Smooth muscle cell (in vitro differentiated cells): ENCODE results near the gene PLK3. TPM values are rescaled to one million over a fixed set of nuclear protein-coding genes. Genes with fewer than 3 reads are reported as not detected.

Source experiments
- DNase-seq: peaks from one replicate; lab custom pipeline; 2025; ENCODE audit not compliant: unreplicated experiment; lab: John Stamatoyannopoulos, UW
- H2AFZ ChIP-seq: fragments of 200-600 bp; sonication (generic); 2 replicates; pipeline ENCODE4 v1.6.0; 2016; ENCODE audit warnings: antibody characterized with exemption, low read depth, mild to moderate bottlenecking
- H3F3A ChIP-seq: fragments of 200-600 bp; sonication (generic); 2 replicates; pipeline ENCODE4 v1.6.0; 2017; ENCODE audit warnings: antibody characterized with exemption, low read depth
- H3K27ac ChIP-seq: fragments of 200-600 bp; sonication (generic); 2 replicates; pipeline ENCODE4 v1.5.1; 2016; ENCODE audit warnings: low read depth, mild to moderate bottlenecking
- H3K27me3 ChIP-seq: fragments of 200-600 bp; sonication (generic); 2 replicates; pipeline ENCODE4 v1.6.1; 2016; ENCODE audit warnings: low read depth, mild to moderate bottlenecking
- H3K36me3 ChIP-seq: fragments of 200-600 bp; sonication (generic); 2 replicates; pipeline ENCODE4 v1.5.1; 2016; ENCODE audit warnings: low read depth
- H3K4me1 ChIP-seq: fragments of 200-600 bp; sonication (generic); 2 replicates; pipeline ENCODE4 v1.5.1; 2016; ENCODE audit warnings: low read depth
- H3K4me2 ChIP-seq: fragments of 200-600 bp; sonication (generic); 2 replicates; pipeline ENCODE4 v1.6.0; 2016; ENCODE audit warnings: mild to moderate bottlenecking
- H3K4me3 ChIP-seq: fragments of 200-600 bp; sonication (generic); 2 replicates; pipeline ENCODE4 v1.5.1; 2016; ENCODE audit warnings: mild to moderate bottlenecking
- H3K79me2 ChIP-seq: fragments of 200-600 bp; sonication (generic); 2 replicates; pipeline ENCODE4 v1.6.0; 2016; ENCODE audit warnings: low read depth, mild to moderate bottlenecking
- H3K9ac ChIP-seq: fragments of 200-600 bp; sonication (generic); 2 replicates; pipeline ENCODE4 v1.6.0; 2016; ENCODE audit warnings: low read depth
- H3K9me3 ChIP-seq: fragments of 200-600 bp; sonication (generic); replicated peaks from 2 replicates; pipeline ENCODE4 v1.5.1; 2016; ENCODE audit warnings: low read depth
- H4K20me1 ChIP-seq: fragments of 200-600 bp; sonication (generic); 2 replicates; pipeline ENCODE4 v1.6.0; 2016; ENCODE audit warnings: low read depth
- CTCF ChIP-seq: fragments of 200-600 bp; sonication (generic); IDR thresholded peaks from 2 replicates; pipeline ENCODE4 v1.5.1; 2017; ENCODE audit warnings: borderline replicate concordance, mild to moderate bottlenecking, antibody characterized with exemption; ENCODE audit not compliant: insufficient read depth, poor library complexity, severe bottlenecking
- WGBS: methylation state at CpG from one replicate; pipeline ENCODE4 v1.1.7; 2016; ENCODE audit warnings: low lambda C conversion rate; 5-methylcytosine and 5-hydroxymethylcytosine counted together
- polyA plus RNA-seq: library from polyadenylated mRNA; unstranded; fragments of >200 nt; fragmentation: Nextera tagmentation; extraction: Ambion mirVana; gene quantifications from 2 replicates; pipeline ENCODE4 v1.2.1, GENCODE V29; 2016
- total RNA-seq: library from RNA; depleted of rRNA; stranded (reverse); fragments of >200 nt; gene quantifications from 2 replicates; pipeline ENCODE4 v1.2.3, GENCODE V29; 2014

Gene PLK3
- total and polyA plus RNA-seq, 2 experiments from 2014 or later: 39.7 to 42.0 TPM

DNA sequence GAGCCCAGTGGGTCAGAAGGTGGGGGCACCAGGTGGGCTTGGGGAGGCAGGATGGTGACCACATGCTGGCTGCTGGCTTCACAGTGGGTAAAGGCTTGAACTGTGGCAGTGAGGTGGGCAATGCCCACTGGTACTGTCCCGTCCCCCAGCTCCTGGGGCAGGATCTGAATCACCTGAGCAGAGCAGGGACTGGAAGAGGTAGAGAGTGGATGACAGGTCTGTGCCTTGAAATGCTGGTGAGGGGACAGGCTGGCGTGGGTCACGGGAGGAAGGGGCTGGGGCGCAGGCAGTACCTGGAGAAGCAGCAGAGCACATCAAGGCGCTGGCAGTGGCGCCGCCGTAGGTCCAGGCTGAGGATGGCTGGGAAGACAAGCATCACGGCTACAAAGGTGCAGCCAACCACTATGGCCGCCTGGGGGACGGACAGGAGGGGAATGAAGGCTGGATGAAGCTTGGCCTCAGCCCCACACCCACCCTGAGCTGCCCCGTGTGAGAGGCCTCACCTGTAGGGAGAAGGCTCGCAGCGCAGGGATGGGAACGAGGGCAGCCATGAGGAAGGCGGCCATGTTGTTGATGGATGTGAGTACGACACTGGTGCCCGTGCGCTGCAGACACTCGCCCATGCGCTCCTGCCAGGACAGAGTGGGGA is 27.9 kb downstream of the PLK3 start:
- Histone ChIP-seq H3F3A (no peaks in the 10 kb centered on the region), H3K9ac (no peak overlapping the region), H3K27me3 (no peaks in the 10 kb centered on the region), H2AFZ (no peak overlapping the region), H4K20me1 (no peaks in the 10 kb centered on the region), H3K9me3 (no peaks in the 10 kb centered on the region), H3K4me3 (no peak overlapping the region), H3K36me3 (no peaks in the 10 kb centered on the region), H3K79me2 (no peaks in the 10 kb centered on the region), H3K27ac (no peak overlapping the region), H3K4me1 (no peaks in the 10 kb centered on the region), H3K4me2 (no peak overlapping the region)
- WGBS: 96% methylated on average over 21 of the region's 21 CpGs
- DNase-seq: no peak
- TF ChIP-seq CTCF: no peak

GRCh38 chr1:44828841-44829440 is 28.8 kb downstream of the PLK3 start:
- DNase-seq: no peak
- Histone ChIP-seq H3K36me3 (no peaks in the 10 kb centered on the region), H3K9me3 (no peaks in the 10 kb centered on the region), H3K4me2 (no peak overlapping the region), H3F3A (no peaks in the 10 kb centered on the region), H3K4me1 (no peaks in the 10 kb centered on the region), H3K27me3 (no peaks in the 10 kb centered on the region), H3K79me2 (no peaks in the 10 kb centered on the region), H4K20me1 (no peaks in the 10 kb centered on the region), H3K4me3 (no peak overlapping the region), H3K9ac (no peak overlapping the region), H3K27ac (no peak overlapping the region), H2AFZ (no peak overlapping the region)
- no peak for TF ChIP-seq CTCF
- WGBS: 96% methylated on average over 15 of the region's 15 CpGs

- 93% methylated on average over 12 of the region's 12 CpGs for WGBS
- no peak overlapping the region for H3K9ac ChIP-seq
These were observed 29.6 kb downstream of the PLK3 start for GRCh38 chr1:44829506-44830384.

More at GRCh38 chr1:44829506-44830384, 29.6 kb downstream of the PLK3 start:
- H3K27ac ChIP-seq: no peak overlapping the region
- H3K79me2 ChIP-seq: no peaks in the 10 kb centered on the region
- no peaks in the 10 kb centered on the region for H3K9me3 ChIP-seq
- no peak overlapping the region for H3K4me2 ChIP-seq
- no peaks in the 10 kb centered on the region for H4K20me1 ChIP-seq
- H3K4me3 ChIP-seq: no peak overlapping the region
- H2AFZ ChIP-seq: no peak overlapping the region
- no peak for TF ChIP-seq CTCF
- H3K4me1 ChIP-seq: no peaks in the 10 kb centered on the region
- DNase-seq: no peak
- H3K27me3 ChIP-seq: no peaks in the 10 kb centered on the region
- H3F3A ChIP-seq: no peaks in the 10 kb centered on the region
- no peaks in the 10 kb centered on the region for H3K36me3 ChIP-seq
